Liver (tissue), 9 donors: ENCODE results near the gene GARIN5A. TPM values are rescaled to one million over a fixed set of nuclear protein-coding genes. Genes with fewer than 3 reads are reported as not detected.
A peak's percentile ranks its signal among the peaks of the same experiment; 100 is the strongest.

ENCODE experiments used
- DNase-seq: peaks from one replicate; pipeline ENCODE4 v3.0.0-alpha.2; 2017; ENCODE audit warnings: low spot score
- H3K27ac ChIP-seq, 2 donors: one replicate each; pipeline ENCODE4 v1.7.0; 2013; ENCODE audit warnings: inconsistent platforms in 2 of 2, low read length in 2 of 2, control low read depth in 1 of 2, low read depth in 1 of 2, mild to moderate bottlenecking in 1 of 2
- H3K27me3 ChIP-seq, 4 donors: one replicate each; pipeline versions ENCODE4 v1.6.1 to v1.7.0; 2013; ENCODE audit warnings: low read length in 3 of 4, inconsistent platforms in 1 of 4, mild to moderate bottlenecking in 1 of 4, moderate library complexity in 1 of 4; ENCODE audit not compliant: control insufficient read depth in 4 of 4, insufficient read depth in 4 of 4
- H3K36me3 ChIP-seq, 4 donors: one replicate each; pipeline versions ENCODE4 v1.6.1 to v1.7.0; 2013; ENCODE audit warnings: low read length in 3 of 4, mild to moderate bottlenecking in 3 of 4, low read depth in 1 of 4, moderate library complexity in 1 of 4; ENCODE audit not compliant: control insufficient read depth in 4 of 4, insufficient read depth in 3 of 4
- H3K4me1 ChIP-seq, 4 donors: one replicate each; pipeline versions ENCODE4 v1.6.1 to v1.7.0; 2013; ENCODE audit warnings: low read length in 3 of 4, mild to moderate bottlenecking in 3 of 4, moderate library complexity in 1 of 4; ENCODE audit not compliant: control insufficient read depth in 4 of 4, insufficient read depth in 4 of 4
- H3K4me3 ChIP-seq, 3 donors: one replicate each; pipeline versions ENCODE4 v1.6.1 to v1.7.0; 2013; ENCODE audit warnings: low read length in 3 of 3, control low read depth in 1 of 3, low read depth in 1 of 3, mild to moderate bottlenecking in 1 of 3
- H3K9ac ChIP-seq, 2 donors: one replicate each; pipeline ENCODE4 v1.7.0; 2013; ENCODE audit warnings: low read length in 2 of 2, mild to moderate bottlenecking in 2 of 2, moderate library complexity in 2 of 2, control low read depth in 1 of 2, low read depth in 1 of 2
- H3K9me3 ChIP-seq, 4 donors: one replicate each; pipeline versions ENCODE4 v1.6.1 to v1.7.0; 2013; ENCODE audit warnings: low read length in 3 of 4; ENCODE audit not compliant: control insufficient read depth in 4 of 4
- FOXA1 ChIP-seq: IDR thresholded peaks from 2 replicates; pipeline ENCODE4 v1.6.1; 2016; ENCODE audit warnings: antibody characterized with exemption
- FOXA2 ChIP-seq: IDR thresholded peaks from 2 replicates; pipeline ENCODE4 v1.6.1; 2016; ENCODE audit warnings: antibody characterized with exemption
- GABPA ChIP-seq, 2 donors: IDR thresholded peaks in 1 of 2; conservative IDR thresholded peaks in 1 of 2; 2 replicates each; pipeline ENCODE4 v1.6.1; 2016; ENCODE audit warnings: antibody characterized with exemption in 2 of 2, mild to moderate bottlenecking in 1 of 2, moderate library complexity in 1 of 2
- HNF4A ChIP-seq, 2 donors: conservative IDR thresholded peaks; 2 replicates each; pipeline ENCODE4 v1.6.1; 2016; ENCODE audit warnings: antibody characterized with exemption in 2 of 2, mild to moderate bottlenecking in 2 of 2
- HNF4G ChIP-seq: IDR thresholded peaks from 2 replicates; pipeline ENCODE4 v1.6.1; 2016; ENCODE audit warnings: antibody characterized with exemption
- NR2F2 ChIP-seq: IDR thresholded peaks from 2 replicates; pipeline ENCODE4 v1.6.1; 2016; ENCODE audit warnings: antibody characterized with exemption
- SP1 ChIP-seq: IDR thresholded peaks from 2 replicates; pipeline ENCODE4 v1.6.1; 2018; ENCODE audit warnings: antibody characterized with exemption, mild to moderate bottlenecking
- TAF1 ChIP-seq: conservative IDR thresholded peaks from 2 replicates; pipeline ENCODE4 v1.6.1; 2016; ENCODE audit warnings: antibody characterized with exemption, mild to moderate bottlenecking
- YY1 ChIP-seq: IDR thresholded peaks from 2 replicates; pipeline ENCODE4 v1.6.1; 2016; ENCODE audit warnings: antibody characterized with exemption, mild to moderate bottlenecking
- WGBS: extraction: QIAGEN DNeasy Blood & Tissue Kit; methylation state at CpG from one replicate; pipeline ENCODE4 v1.1.7; 2013; 5-methylcytosine and 5-hydroxymethylcytosine counted together
- polyA plus RNA-seq, 2 donors: library from polyadenylated mRNA; stranded (reverse) in 1 of 2; unstranded in 1 of 2; fragments of 200-250 nt in 1 of 2; fragments of >200 nt in 1 of 2; fragmentation: Nextera tagmentation in 1 of 2; extraction: Ambion mirVana in 1 of 2; gene quantifications; one replicate each; pipeline versions ENCODE4 v1.2.1 to v1.2.3, GENCODE V29; 2013 to 2015
- total RNA-seq, 2 donors: library from RNA; depleted of rRNA; stranded (reverse); fragments of >200 nt; gene quantifications; one replicate each; pipeline ENCODE4 v1.2.3, GENCODE V29; 2014
- TF ChIP-seq, protein P1 (sequence below): fragments of 150-350 bp; IDR thresholded peaks from 2 replicates; pipeline ENCODE4 v1.5.1; 2017; ENCODE audit warnings: improper control_type of control experiment, low read depth, low read length; ENCODE audit not compliant: missing input control
- TF ChIP-seq, protein P2 (sequence below): IDR thresholded peaks from 2 replicates; pipeline ENCODE4 v1.6.1; 2016; ENCODE audit warnings: antibody characterized with exemption
- TF ChIP-seq, protein P3 (sequence below): IDR thresholded peaks from 2 replicates; pipeline ENCODE4 v1.6.1; 2016; ENCODE audit warnings: antibody characterized with exemption
- TF ChIP-seq, protein P4 (sequence below): IDR thresholded peaks from 2 replicates; pipeline ENCODE4 v1.6.1; 2016; ENCODE audit warnings: antibody characterized with exemption, mild to moderate bottlenecking
- TF ChIP-seq, protein P5 (sequence below): IDR thresholded peaks from 2 replicates; pipeline ENCODE4 v1.6.1; 2016; ENCODE audit warnings: antibody characterized with exemption
- donor health status: healthy.
- donor health status: healthy.
- donor health status: healthy.
- donor health status: healthy.
- donor health status: healthy.

The GARIN5A gene
- total and polyA plus RNA-seq, 4 donors = 0.42 to 1.7 (median 1.1) TPM

DNA sequence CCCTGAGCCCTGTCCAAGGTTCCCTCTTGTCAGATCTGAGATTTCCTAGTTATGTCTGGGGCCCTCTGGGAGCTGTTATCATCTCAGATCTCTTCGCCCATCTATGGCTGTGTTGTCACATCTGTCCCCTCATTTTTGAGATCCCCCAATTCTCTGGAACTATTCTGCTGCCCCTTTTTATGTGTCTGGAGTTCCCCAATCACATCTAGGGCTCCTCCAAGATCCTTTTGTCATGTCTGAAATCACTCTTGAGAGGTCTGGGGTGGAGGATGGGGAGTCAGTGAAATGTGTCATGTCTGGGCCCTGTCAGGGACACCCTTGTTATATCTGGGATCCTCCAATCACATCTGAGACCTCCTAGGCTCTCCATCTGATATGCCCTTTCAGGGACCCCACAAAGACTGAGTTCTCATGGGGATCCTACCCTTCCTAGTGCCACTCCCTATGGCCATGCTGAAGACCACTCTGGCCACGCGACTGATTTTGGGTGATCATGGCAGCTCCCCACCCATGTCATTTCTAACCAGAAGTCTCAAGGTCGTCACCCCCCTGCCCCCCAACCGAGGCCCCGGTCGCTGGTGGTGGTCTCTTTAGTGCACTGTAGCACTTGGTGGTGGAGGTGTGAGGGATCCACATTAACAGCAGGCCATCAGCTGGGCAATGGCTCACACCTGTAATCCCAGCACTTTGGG is 47.7 kb downstream of the GARIN5A start:
- Histone ChIP-seq H3K4me1 (peaks cover 2 to 9% (median 5%) of the 10 kb centered on the region in 4 donors), H3K27me3 (peaks cover 0 to 6% (median 0%) of the 10 kb centered on the region in 4 donors), H3K4me3 (no peak overlapping the region), H3K27ac (no peak overlapping the region), H3K36me3 (no peaks in the 10 kb centered on the region), H3K9me3 (no peaks in the 10 kb centered on the region), H3K9ac (no peak overlapping the region)
- 81% methylated on average over 7 of the region's 7 CpGs for WGBS
- TF ChIP-seq SP1 (no peak), HNF4G (no peak), GABPA (IDR thresholded peaks at IDR 0.05 in 1 of 2, conservative IDR thresholded peaks at IDR 0.05 in 1 of 2) (no peak), FOXA2 (no peak), TAF1 (no peak), FOXA1 (no peak), HNF4A (conservative IDR thresholded peaks at IDR 0.05) (no peak), YY1 (no peak), NR2F2 (no peak)
- TF ChIP-seq, protein P1, sequence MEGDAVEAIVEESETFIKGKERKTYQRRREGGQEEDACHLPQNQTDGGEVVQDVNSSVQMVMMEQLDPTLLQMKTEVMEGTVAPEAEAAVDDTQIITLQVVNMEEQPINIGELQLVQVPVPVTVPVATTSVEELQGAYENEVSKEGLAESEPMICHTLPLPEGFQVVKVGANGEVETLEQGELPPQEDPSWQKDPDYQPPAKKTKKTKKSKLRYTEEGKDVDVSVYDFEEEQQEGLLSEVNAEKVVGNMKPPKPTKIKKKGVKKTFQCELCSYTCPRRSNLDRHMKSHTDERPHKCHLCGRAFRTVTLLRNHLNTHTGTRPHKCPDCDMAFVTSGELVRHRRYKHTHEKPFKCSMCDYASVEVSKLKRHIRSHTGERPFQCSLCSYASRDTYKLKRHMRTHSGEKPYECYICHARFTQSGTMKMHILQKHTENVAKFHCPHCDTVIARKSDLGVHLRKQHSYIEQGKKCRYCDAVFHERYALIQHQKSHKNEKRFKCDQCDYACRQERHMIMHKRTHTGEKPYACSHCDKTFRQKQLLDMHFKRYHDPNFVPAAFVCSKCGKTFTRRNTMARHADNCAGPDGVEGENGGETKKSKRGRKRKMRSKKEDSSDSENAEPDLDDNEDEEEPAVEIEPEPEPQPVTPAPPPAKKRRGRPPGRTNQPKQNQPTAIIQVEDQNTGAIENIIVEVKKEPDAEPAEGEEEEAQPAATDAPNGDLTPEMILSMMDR = no peak
- TF ChIP-seq, protein P2, sequence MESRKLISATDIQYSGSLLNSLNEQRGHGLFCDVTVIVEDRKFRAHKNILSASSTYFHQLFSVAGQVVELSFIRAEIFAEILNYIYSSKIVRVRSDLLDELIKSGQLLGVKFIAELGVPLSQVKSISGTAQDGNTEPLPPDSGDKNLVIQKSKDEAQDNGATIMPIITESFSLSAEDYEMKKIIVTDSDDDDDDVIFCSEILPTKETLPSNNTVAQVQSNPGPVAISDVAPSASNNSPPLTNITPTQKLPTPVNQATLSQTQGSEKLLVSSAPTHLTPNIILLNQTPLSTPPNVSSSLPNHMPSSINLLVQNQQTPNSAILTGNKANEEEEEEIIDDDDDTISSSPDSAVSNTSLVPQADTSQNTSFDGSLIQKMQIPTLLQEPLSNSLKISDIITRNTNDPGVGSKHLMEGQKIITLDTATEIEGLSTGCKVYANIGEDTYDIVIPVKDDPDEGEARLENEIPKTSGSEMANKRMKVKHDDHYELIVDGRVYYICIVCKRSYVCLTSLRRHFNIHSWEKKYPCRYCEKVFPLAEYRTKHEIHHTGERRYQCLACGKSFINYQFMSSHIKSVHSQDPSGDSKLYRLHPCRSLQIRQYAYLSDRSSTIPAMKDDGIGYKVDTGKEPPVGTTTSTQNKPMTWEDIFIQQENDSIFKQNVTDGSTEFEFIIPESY = no peak
- TF ChIP-seq, protein P3, sequence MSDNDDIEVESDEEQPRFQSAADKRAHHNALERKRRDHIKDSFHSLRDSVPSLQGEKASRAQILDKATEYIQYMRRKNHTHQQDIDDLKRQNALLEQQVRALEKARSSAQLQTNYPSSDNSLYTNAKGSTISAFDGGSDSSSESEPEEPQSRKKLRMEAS = no peak
- TF ChIP-seq, protein P4, sequence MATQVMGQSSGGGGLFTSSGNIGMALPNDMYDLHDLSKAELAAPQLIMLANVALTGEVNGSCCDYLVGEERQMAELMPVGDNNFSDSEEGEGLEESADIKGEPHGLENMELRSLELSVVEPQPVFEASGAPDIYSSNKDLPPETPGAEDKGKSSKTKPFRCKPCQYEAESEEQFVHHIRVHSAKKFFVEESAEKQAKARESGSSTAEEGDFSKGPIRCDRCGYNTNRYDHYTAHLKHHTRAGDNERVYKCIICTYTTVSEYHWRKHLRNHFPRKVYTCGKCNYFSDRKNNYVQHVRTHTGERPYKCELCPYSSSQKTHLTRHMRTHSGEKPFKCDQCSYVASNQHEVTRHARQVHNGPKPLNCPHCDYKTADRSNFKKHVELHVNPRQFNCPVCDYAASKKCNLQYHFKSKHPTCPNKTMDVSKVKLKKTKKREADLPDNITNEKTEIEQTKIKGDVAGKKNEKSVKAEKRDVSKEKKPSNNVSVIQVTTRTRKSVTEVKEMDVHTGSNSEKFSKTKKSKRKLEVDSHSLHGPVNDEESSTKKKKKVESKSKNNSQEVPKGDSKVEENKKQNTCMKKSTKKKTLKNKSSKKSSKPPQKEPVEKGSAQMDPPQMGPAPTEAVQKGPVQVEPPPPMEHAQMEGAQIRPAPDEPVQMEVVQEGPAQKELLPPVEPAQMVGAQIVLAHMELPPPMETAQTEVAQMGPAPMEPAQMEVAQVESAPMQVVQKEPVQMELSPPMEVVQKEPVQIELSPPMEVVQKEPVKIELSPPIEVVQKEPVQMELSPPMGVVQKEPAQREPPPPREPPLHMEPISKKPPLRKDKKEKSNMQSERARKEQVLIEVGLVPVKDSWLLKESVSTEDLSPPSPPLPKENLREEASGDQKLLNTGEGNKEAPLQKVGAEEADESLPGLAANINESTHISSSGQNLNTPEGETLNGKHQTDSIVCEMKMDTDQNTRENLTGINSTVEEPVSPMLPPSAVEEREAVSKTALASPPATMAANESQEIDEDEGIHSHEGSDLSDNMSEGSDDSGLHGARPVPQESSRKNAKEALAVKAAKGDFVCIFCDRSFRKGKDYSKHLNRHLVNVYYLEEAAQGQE = no peak
- no peak for DNase-seq

DNA sequence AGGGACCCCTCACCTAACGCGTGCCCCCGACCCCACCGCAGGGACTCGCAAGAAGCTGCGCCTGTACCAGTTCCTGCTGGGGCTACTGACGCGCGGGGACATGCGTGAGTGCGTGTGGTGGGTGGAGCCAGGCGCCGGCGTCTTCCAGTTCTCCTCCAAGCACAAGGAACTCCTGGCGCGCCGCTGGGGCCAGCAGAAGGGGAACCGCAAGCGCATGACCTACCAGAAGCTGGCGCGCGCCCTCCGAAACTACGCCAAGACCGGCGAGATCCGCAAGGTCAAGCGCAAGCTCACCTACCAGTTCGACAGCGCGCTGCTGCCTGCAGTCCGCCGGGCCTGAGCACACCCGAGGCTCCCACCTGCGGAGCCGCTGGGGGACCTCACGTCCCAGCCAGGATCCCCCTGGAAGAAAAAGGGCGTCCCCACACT is 48.6 kb downstream of the GARIN5A start:
- TF ChIP-seq NR2F2 (no peak), SP1 (no peak), HNF4G (no peak)
- TF ChIP-seq, protein P5, sequence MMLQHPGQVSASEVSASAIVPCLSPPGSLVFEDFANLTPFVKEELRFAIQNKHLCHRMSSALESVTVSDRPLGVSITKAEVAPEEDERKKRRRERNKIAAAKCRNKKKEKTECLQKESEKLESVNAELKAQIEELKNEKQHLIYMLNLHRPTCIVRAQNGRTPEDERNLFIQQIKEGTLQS = no peak
- TF ChIP-seq, protein P1 = no peak
- no peak overlapping the region for H3K9ac ChIP-seq
- 18% methylated on average over 38 of the region's 38 CpGs for WGBS

More for the DNA sequence above, 48.6 kb downstream of the GARIN5A start:
- Histone ChIP-seq H3K4me1 (peaks cover 2 to 9% (median 5%) of the 10 kb centered on the region in 4 donors), H3K27ac (peak overlapping the region in 1 of 2 donors; percentile 37), H3K36me3 (no peaks in the 10 kb centered on the region), H3K27me3 (peaks cover 0 to 5% (median 0%) of the 10 kb centered on the region in 4 donors), H3K4me3 (no peak overlapping the region), H3K9me3 (no peaks in the 10 kb centered on the region)
- DNase-seq = no peak
